Keratinocyte (primary cell): ENCODE measurements around the gene GHRL. TPM values are rescaled to one million over a fixed set of nuclear protein-coding genes. Genes with fewer than 3 reads are reported as not detected.

Source experiments
- DNase-seq: peaks from one replicate; pipeline ENCODE4 v3.0.0-alpha.2; 2011; ENCODE audit warnings: low read depth, missing footprints, low spot score
- FAIRE-seq: peaks from 2 replicates; lab custom pipeline; 2011; peaks lifted over from hg19 to GRCh38; lab: Jason Lieb, UNC
- H2AFZ ChIP-seq: 2 replicates; pipeline ENCODE4 v1.6.0; 2012; ENCODE audit warnings: low read length, control low read depth, inconsistent platforms; ENCODE audit not compliant: control insufficient read depth
- H3K27ac ChIP-seq: 2 replicates; pipeline ENCODE4 v1.5.1; 2011; ENCODE audit warnings: low read length; ENCODE audit not compliant: control insufficient read depth, insufficient read depth
- H3K27me3 ChIP-seq: 3 replicates; pipeline ENCODE4 v1.6.0; 2011; ENCODE audit warnings: low read length; ENCODE audit not compliant: control insufficient read depth, insufficient read depth; ENCODE audit errors: extremely low read depth
- H3K36me3 ChIP-seq, 2 experiments: 2 replicates in 1 of 2; 3 replicates in 1 of 2; pipeline ENCODE4 v1.5.1; 2011; ENCODE audit warnings: low read length in 2 of 2, mild to moderate bottlenecking in 1 of 2; ENCODE audit not compliant: control insufficient read depth in 2 of 2, insufficient read depth in 2 of 2; ENCODE audit errors: extremely low read depth in 1 of 2
- H3K4me1 ChIP-seq: 3 replicates; pipeline ENCODE4 v1.5.1; 2011; ENCODE audit warnings: low read length; ENCODE audit not compliant: control insufficient read depth, insufficient read depth; ENCODE audit errors: extremely low read depth
- H3K4me2 ChIP-seq: 3 replicates; pipeline ENCODE4 v1.6.0; 2011; ENCODE audit warnings: low read depth, low read length; ENCODE audit not compliant: control insufficient read depth, insufficient read depth; ENCODE audit errors: extremely low read depth
- H3K4me3 ChIP-seq, 3 experiments: fragments of 200-600 bp in 1 of 3; sonication (generic) in 1 of 3; 2 replicates in 2 of 3; 3 replicates in 1 of 3; pipeline ENCODE4 v1.5.1; 2011 to 2016; ENCODE audit warnings: low read length in 3 of 3, mild to moderate bottlenecking in 3 of 3, control low read depth in 2 of 3, inconsistent platforms in 1 of 3, low read depth in 1 of 3, mixed read lengths in 1 of 3, mixed run types in 1 of 3, moderate library complexity in 1 of 3; ENCODE audit not compliant: control insufficient read depth in 2 of 3, insufficient read depth in 2 of 3; ENCODE audit errors: extremely low read depth in 1 of 3
- H3K79me2 ChIP-seq: 2 replicates; pipeline ENCODE4 v1.6.0; 2012; ENCODE audit warnings: low read length; ENCODE audit not compliant: control insufficient read depth, insufficient read depth
- H3K9ac ChIP-seq: 3 replicates; pipeline ENCODE4 v1.6.0; 2011; ENCODE audit warnings: low read length; ENCODE audit not compliant: control insufficient read depth, insufficient read depth; ENCODE audit errors: extremely low read depth
- H3K9me1 ChIP-seq: 3 replicates; pipeline ENCODE4 v1.6.0; 2011; ENCODE audit warnings: low read length; ENCODE audit not compliant: control insufficient read depth, insufficient read depth; ENCODE audit errors: extremely low read depth
- H3K9me3 ChIP-seq: 2 replicates; pipeline ENCODE4 v1.5.1; 2012; ENCODE audit warnings: low read depth, low read length; ENCODE audit not compliant: control insufficient read depth
- H4K20me1 ChIP-seq: 3 replicates; pipeline ENCODE4 v1.6.0; 2011; ENCODE audit warnings: low read length; ENCODE audit not compliant: control insufficient read depth, insufficient read depth; ENCODE audit errors: extremely low read depth
- EZH2 ChIP-seq: IDR thresholded peaks from one replicate; pipeline ENCODE4 v1.6.1; 2012; ENCODE audit warnings: inconsistent platforms, mild to moderate bottlenecking, low read length, moderate library complexity
- dilution Hi-C: fragments of 300-500 bp; cut with MboI; formaldehyde crosslinking; loops from one replicate; pipeline ENCODE4 v1.7.0; 2020; ENCODE audit warnings: low sequenced_read_pairs; ENCODE audit not compliant: extremely low pct_ligation_motif_present
- polyA plus RNA-seq, 5 experiments: library from polyadenylated mRNA; depleted of rRNA in 3 of 5; stranded (reverse) in 3 of 5; stranded (forward) in 1 of 5; unstranded in 1 of 5; fragments of >200 nt; gene quantifications; 1 replicate in 1 of 5; 2 replicates in 3 of 5; 3 replicates in 1 of 5; pipeline versions ENCODE4 v1.2.1 to v1.2.3, GENCODE V29; 2011 to 2012; ENCODE audit warnings: missing spikeins in 2 of 5, low read depth in 1 of 5, low replicate concordance in 1 of 5
- small RNA-seq, 3 experiments: library from RNA; depleted of rRNA; stranded (forward); fragments of <200 nt; gene quantifications; one replicate each; pipeline ENCODE3, GENCODE V24; 2012; ENCODE audit warnings: low read depth in 3 of 3, low replicate concordance in 1 of 3; ENCODE audit not compliant: insufficient read length in 3 of 3
- TF ChIP-seq, protein P1 (sequence below), 3 experiments: IDR thresholded peaks in 1 of 3; conservative IDR thresholded peaks in 1 of 3; optimal IDR thresholded peaks in 1 of 3; 2 replicates in 2 of 3; 3 replicates in 1 of 3; pipeline versions ENCODE3 to v1.5.1; 2011; ENCODE audit warnings: low read length in 3 of 3, mild to moderate bottlenecking in 3 of 3, moderate library complexity in 2 of 3, control low read depth in 1 of 3, inconsistent platforms in 1 of 3; ENCODE audit not compliant: insufficient read depth in 2 of 3; ENCODE audit errors: extremely low read depth in 1 of 3

Gene GHRL
- polyA plus RNA-seq, 1 donor (not counting 4 experiments of a cell fraction or from before 2014, with no cell fraction given) = not detected

DNA sequence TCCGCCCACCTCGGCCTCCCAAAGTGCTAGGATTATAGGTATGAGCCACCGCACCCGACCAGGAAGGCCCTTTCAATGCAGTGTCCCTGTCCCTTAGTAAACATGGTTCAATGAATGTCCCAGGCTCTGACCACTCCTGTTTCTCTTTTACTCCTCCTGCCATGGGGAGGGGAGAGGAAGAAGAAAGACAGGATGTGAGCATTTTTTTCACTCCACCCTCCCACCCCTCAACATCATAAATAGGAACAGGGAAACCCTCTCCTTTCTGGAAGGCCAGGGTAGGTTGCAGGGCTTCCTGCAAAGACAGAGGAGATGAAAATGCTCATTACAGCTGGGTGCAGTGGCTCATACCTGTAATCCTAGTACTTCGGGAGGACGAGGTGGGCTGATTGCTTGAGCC is 51.9 kb downstream of the GHRL start:
- FAIRE-seq = no peak
- no peak for DNase-seq
- H2AFZ ChIP-seq = no peak overlapping the region
- H3K9me3 ChIP-seq = no peaks in the 10 kb centered on the region
- H3K9ac ChIP-seq = no peak overlapping the region
- H3K27ac ChIP-seq = no peak overlapping the region
- TF ChIP-seq, protein P1, sequence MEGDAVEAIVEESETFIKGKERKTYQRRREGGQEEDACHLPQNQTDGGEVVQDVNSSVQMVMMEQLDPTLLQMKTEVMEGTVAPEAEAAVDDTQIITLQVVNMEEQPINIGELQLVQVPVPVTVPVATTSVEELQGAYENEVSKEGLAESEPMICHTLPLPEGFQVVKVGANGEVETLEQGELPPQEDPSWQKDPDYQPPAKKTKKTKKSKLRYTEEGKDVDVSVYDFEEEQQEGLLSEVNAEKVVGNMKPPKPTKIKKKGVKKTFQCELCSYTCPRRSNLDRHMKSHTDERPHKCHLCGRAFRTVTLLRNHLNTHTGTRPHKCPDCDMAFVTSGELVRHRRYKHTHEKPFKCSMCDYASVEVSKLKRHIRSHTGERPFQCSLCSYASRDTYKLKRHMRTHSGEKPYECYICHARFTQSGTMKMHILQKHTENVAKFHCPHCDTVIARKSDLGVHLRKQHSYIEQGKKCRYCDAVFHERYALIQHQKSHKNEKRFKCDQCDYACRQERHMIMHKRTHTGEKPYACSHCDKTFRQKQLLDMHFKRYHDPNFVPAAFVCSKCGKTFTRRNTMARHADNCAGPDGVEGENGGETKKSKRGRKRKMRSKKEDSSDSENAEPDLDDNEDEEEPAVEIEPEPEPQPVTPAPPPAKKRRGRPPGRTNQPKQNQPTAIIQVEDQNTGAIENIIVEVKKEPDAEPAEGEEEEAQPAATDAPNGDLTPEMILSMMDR (optimal IDR thresholded peaks at IDR 0.05 in 1 of 3, IDR thresholded peaks at IDR 0.05 in 1 of 3, conservative IDR thresholded peaks at IDR 0.05 in 1 of 3; ENCODE audit: extremely low read depth in 1 of 3, insufficient read depth in 2 of 3, low read length in 3 of 3) = no peak
- no peak for TF ChIP-seq EZH2
- H3K4me1 ChIP-seq = peaks cover 2% of the 10 kb centered on the region
- no peaks in the 10 kb centered on the region for H3K9me1 ChIP-seq
- dilution Hi-C loops = no loop called here
- H3K79me2 ChIP-seq = no peaks in the 10 kb centered on the region
- H4K20me1 ChIP-seq = no peaks in the 10 kb centered on the region
- no peaks in the 10 kb centered on the region for H3K36me3 ChIP-seq
- no peak overlapping the region for H3K4me2 ChIP-seq
- no peak overlapping the region for H3K4me3 ChIP-seq
- no peaks in the 10 kb centered on the region for H3K27me3 ChIP-seq

DNA sequence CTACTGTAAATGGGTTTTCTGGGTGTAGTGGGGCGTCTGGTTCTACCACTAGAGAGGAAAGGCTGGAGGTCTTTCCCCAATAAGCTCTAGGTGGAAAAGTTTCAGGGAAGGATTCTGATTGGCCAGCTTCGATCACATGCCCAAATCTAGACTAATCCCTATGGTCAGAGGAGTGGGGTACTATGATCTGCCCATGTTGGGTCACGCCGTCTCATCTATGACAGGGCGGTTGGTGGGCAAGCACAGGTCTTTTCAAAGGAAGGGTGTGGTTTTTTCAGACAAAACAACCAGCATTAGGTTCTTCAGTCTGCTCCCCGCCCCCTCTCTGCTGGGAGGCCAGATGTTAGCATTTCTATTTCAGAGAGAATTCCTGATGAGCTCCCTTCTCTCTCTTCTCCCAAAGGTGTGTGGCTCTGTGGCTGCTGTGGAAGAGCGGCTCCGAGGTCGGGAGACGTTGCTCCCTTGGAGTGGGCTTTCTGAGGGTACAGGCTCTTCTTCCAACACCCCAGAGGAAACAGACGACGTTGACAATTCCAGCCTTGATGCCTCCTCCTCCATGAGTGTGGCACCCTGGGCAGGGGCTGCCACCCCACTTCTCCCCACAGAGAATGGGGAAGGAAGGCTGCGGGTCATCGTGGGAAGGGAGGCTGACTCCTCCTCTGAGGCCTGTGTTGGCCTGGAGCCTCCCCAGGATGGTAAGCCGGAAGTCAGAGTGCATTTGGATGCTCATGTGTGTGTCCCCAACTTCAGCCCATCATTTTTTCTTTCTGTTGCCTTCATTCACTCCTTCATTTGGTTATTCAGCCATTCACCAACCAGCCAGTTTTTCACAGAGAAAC is 54.2 kb downstream of the GHRL start:
- no peak for DNase-seq
- Histone ChIP-seq H3K79me2 (no peaks in the 10 kb centered on the region), H3K4me1 (peaks cover 2% of the 10 kb centered on the region), H3K36me3 (peaks cover 0 to 4% of the 10 kb centered on the region in 2 experiments), H4K20me1 (no peaks in the 10 kb centered on the region), H3K4me2 (no peak overlapping the region), H3K4me3 (no peak overlapping the region), H3K9me3 (no peaks in the 10 kb centered on the region), H2AFZ (no peak overlapping the region), H3K9me1 (no peaks in the 10 kb centered on the region), H3K27ac (no peak overlapping the region), H3K9ac (no peak overlapping the region), H3K27me3 (no peaks in the 10 kb centered on the region)
- no peak for FAIRE-seq
- TF ChIP-seq, protein P1 (optimal IDR thresholded peaks at IDR 0.05 in 1 of 3, IDR thresholded peaks at IDR 0.05 in 1 of 3, conservative IDR thresholded peaks at IDR 0.05 in 1 of 3; ENCODE audit: extremely low read depth in 1 of 3, insufficient read depth in 2 of 3, low read length in 3 of 3) = no peak
- no peak for TF ChIP-seq EZH2
- dilution Hi-C loops = no loop called here

Small RNAs within 50 kb of the gene (small RNA-seq; reads per million reads assigned to genes)
- gene MIR378B (0.27 to 18.6 (median 8.7) reads per million in 3 experiments), gene RF02126 (0 reads per million in 3 experiments)

Other genes with a start within 250 kb of the GHRL start
- gene FANCD2OS, start 184.7 kb downstream of the GHRL start, polyA plus RNA-seq = not detected in 3 replicates
- gene BRK1, start 177.3 kb downstream of the GHRL start, polyA plus RNA-seq = 279 to 295 TPM (median 280 TPM) in 3 replicates
- gene VHL, start 151.2 kb downstream of the GHRL start, polyA plus RNA-seq = 13.5 to 18.3 TPM (median 13.5 TPM) in 3 replicates
- gene IRAK2, start 128.0 kb downstream of the GHRL start, polyA plus RNA-seq = 3.5 to 6.2 TPM (median 5.3 TPM) in 3 replicates
- gene TATDN2, start 44.5 kb downstream of the GHRL start, polyA plus RNA-seq = 13.4 to 20.0 TPM (median 13.8 TPM) in 3 replicates
- gene SEC13, start 28.2 kb upstream of the GHRL start, polyA plus RNA-seq = 120 to 165 TPM (median 124 TPM) in 3 replicates
- not detected in 3 replicates for gene ATP2B2, start 212.6 kb upstream of the GHRL start, polyA plus RNA-seq